ENCODE results near the gene SHC4.

Gene SHC4

GRCh38 chr15:48966595-48967301 lies 3.0 kb upstream of the SHC4 start:
- no peak for DNase-seq

GRCh38 chr15:48965972-48966371 lies 2.3 kb upstream of the SHC4 start:
- no peak for DNase-seq

GRCh38 chr15:48964898-48965297 lies 1.2 kb upstream of the SHC4 start:
- DNase-seq, result no peak

- no peak for DNase-seq
Observed at GRCh38 chr15:48962662-48963523, 826 bp downstream of the SHC4 start.

- DNase-seq, result no peak
Observed at GRCh38 chr15:48955967-48956366, 7.8 kb downstream of the SHC4 start.

- no peak for DNase-seq
Observed at GRCh38 chr15:48955370-48955769, 8.3 kb downstream of the SHC4 start.

- no peak for DNase-seq
Observed at GRCh38 chr15:48954538-48954937, 9.2 kb downstream of the SHC4 start.

- no peak for DNase-seq
Observed at GRCh38 chr15:48946840-48947187, 16.9 kb downstream of the SHC4 start.

GRCh38 chr15:48946074-48946839 lies 17.5 kb downstream of the SHC4 start:
- no peak for DNase-seq

GRCh38 chr15:48945386-48945785 lies 18.3 kb downstream of the SHC4 start:
- DNase-seq, result no peak

- DNase-seq, result no peak
Observed at GRCh38 chr15:48941904-48942303, 21.8 kb downstream of the SHC4 start.

GRCh38 chr15:48940508-48940907 lies 23.2 kb downstream of the SHC4 start:
- DNase-seq, result no peak

GRCh38 chr15:48939648-48940047 lies 24.1 kb downstream of the SHC4 start:
- DNase-seq, result no peak

GRCh38 chr15:48937886-48938285 lies 25.8 kb downstream of the SHC4 start:
- no peak for DNase-seq

GRCh38 chr15:48936666-48937065 lies 27.1 kb downstream of the SHC4 start:
- no peak for DNase-seq

- no peak for DNase-seq
Observed at GRCh38 chr15:48935236-48935635, 28.5 kb downstream of the SHC4 start.

- no peak for DNase-seq
Observed at GRCh38 chr15:48930735-48931134, 33.0 kb downstream of the SHC4 start.

- peak; percentile 52 to 77 for DNase-seq
Observed at GRCh38 chr15:48929661-48930060, 34.1 kb downstream of the SHC4 start.

- no peak for DNase-seq
Observed at GRCh38 chr15:48928877-48929538, 34.7 kb downstream of the SHC4 start.

GRCh38 chr15:48925714-48926223 lies 38.0 kb downstream of the SHC4 start:
- peak; percentile 2 to 49 for DNase-seq

- no peak for DNase-seq
Observed at GRCh38 chr15:48924528-48925393, 39.0 kb downstream of the SHC4 start.

- DNase-seq, result no peak
Observed at GRCh38 chr15:48922046-48922445, 41.7 kb downstream of the SHC4 start.

Measured in NCI-H2081 (cell line).